ENCODE measurements around the gene PMS2.

DNA sequence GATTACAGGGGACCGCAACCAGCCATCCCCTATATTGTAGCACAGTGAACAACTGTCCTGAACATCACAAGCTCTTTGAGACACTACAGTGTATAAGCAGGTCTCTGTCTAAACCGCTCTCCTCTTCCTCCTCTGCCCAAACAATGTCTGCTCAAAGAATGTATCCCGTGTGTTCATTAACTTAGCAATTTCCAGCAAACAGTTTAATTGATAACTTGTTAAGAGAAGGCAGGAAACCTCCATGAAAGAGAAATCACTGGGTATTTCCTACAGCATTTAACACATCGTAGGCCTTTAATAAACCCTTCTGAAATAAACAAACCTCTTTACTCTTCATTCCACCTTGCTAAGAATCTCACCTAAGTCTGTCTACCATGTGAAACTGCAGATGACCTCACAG, 1.5 kb downstream of the PMS2 start:
- no peak for TF ChIP-seq POLR2A (IDR thresholded peaks at IDR 0.05)
- TF ChIP-seq, protein P1, sequence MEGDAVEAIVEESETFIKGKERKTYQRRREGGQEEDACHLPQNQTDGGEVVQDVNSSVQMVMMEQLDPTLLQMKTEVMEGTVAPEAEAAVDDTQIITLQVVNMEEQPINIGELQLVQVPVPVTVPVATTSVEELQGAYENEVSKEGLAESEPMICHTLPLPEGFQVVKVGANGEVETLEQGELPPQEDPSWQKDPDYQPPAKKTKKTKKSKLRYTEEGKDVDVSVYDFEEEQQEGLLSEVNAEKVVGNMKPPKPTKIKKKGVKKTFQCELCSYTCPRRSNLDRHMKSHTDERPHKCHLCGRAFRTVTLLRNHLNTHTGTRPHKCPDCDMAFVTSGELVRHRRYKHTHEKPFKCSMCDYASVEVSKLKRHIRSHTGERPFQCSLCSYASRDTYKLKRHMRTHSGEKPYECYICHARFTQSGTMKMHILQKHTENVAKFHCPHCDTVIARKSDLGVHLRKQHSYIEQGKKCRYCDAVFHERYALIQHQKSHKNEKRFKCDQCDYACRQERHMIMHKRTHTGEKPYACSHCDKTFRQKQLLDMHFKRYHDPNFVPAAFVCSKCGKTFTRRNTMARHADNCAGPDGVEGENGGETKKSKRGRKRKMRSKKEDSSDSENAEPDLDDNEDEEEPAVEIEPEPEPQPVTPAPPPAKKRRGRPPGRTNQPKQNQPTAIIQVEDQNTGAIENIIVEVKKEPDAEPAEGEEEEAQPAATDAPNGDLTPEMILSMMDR (IDR thresholded peaks at IDR 0.05) = no peak
- TF ChIP-seq POLR2AphosphoS5 (IDR thresholded peaks at IDR 0.05) = no peak

Data from suprapubic skin (tissue), 4 donors.